ENCODE data around the gene MAML2. TPM values are rescaled to one million over a fixed set of nuclear protein-coding genes. Genes with fewer than 3 reads are reported as not detected.
"Not testable (repeated sequence)": the region's sequence is repeated elsewhere in the genome, so short reads cannot be mapped to it uniquely, and the experiment has no call there.

MAML2 gene
- total RNA-seq, 1 experiment from 2014 or later = 28.3 TPM

GRCh38 chr11:96290031-96290430, 53.0 kb downstream of the MAML2 start:
- Histone ChIP-seq H3K79me2 (ENCODE audit: low read depth) (peaks cover 99% of the 10 kb centered on the region), H3K4me3 (no peak overlapping the region), H3K36me3 (ENCODE audit: low read depth) (0 out of 2 replicates have a peak, but pooled peaks cover 25% of the 10 kb centered on the region), H3K9me2 (ENCODE audit: insufficient read depth) (no peaks in the 10 kb centered on the region), H3F3A (ENCODE audit: insufficient read depth, low read depth) (no peaks in the 10 kb centered on the region; the same call in 1 of the 2 replicates), H3K4me2 (no peak overlapping the region), H3K4me1 (replicated peaks; ENCODE audit: insufficient read depth) (no peaks in the 10 kb centered on the region), H2AFZ (no peak overlapping the region), H3K9me3 (ENCODE audit: insufficient read depth, low read depth) (0 out of 2 replicates have a peak, but pooled peaks cover 2% of the 10 kb centered on the region), H4K20me1 (ENCODE audit: insufficient read depth) (no peaks in the 10 kb centered on the region), H3K27ac (peak overlapping the region; percentile 1; the same call in 1 of the 2 replicates), H3K27me3 (ENCODE audit: insufficient read depth, low read depth) (no peaks in the 10 kb centered on the region)
- ChIA-PET POLR2A (ENCODE audit: unreplicated experiment) (interaction anchor here (0.7 kb wide), 1 partner anchor 122 kb away, joined by 5 read pairs; no protein-coding TSS in a partner anchor), CTCF (interaction anchor here (0.7 kb wide), 1 partner anchor 130 kb away, joined by 3 read pairs; no protein-coding TSS in a partner anchor)
- BruUV-seq (replicated peaks) = no TSS peak
- intact Hi-C loops (cut with micrococcal nuclease; ENCODE audit: unreplicated experiment) = no loop called here
- no peak for TF ChIP-seq EZH2 (IDR thresholded peaks at IDR 0.05; ENCODE audit: low read depth)
- TF ChIP-seq CTCF (conservative IDR thresholded peaks at IDR 0.05) = no peak
- DNase-seq = no peak

- Histone ChIP-seq H3K4me1 (replicated peaks; ENCODE audit: insufficient read depth) (no peaks in the 10 kb centered on the region), H3K4me2 (no peak overlapping the region), H3K27me3 (ENCODE audit: insufficient read depth, low read depth) (no peaks in the 10 kb centered on the region), H4K20me1 (ENCODE audit: insufficient read depth) (no peaks in the 10 kb centered on the region), H2AFZ (no peak overlapping the region), H3K79me2 (ENCODE audit: low read depth) (peaks cover 99% of the 10 kb centered on the region), H3K9me3 (ENCODE audit: insufficient read depth, low read depth) (peaks cover 5% of the 10 kb centered on the region; the same call in 1 of the 2 replicates), H3K4me3 (no peak overlapping the region), H3K9me2 (ENCODE audit: insufficient read depth) (no peaks in the 10 kb centered on the region), H3K36me3 (ENCODE audit: low read depth) (0 out of 2 replicates have a peak, but pooled peaks cover 25% of the 10 kb centered on the region), H3K27ac (no peak overlapping the region), H3F3A (ENCODE audit: insufficient read depth, low read depth) (peaks cover 5% of the 10 kb centered on the region; the same call in 1 of the 2 replicates)
- ChIA-PET CTCF (interaction anchor here (0.7 kb wide), 1 partner anchor 172 kb away, joined by 5 read pairs; no protein-coding TSS in a partner anchor), POLR2A (ENCODE audit: unreplicated experiment) (no interaction called here)
- DNase-seq = no peak
- TF ChIP-seq CTCF (conservative IDR thresholded peaks at IDR 0.05) (no peak), EZH2 (IDR thresholded peaks at IDR 0.05; ENCODE audit: low read depth) (no peak)
- intact Hi-C loops (cut with micrococcal nuclease; ENCODE audit: unreplicated experiment) = no loop called here
- no TSS peak for BruUV-seq (replicated peaks)
These were observed 54.1 kb downstream of the MAML2 start for GRCh38 chr11:96288915-96289314.

- DNase-seq = no peak
- no peaks in the 10 kb centered on the region for H3K4me1 ChIP-seq (replicated peaks; ENCODE audit: insufficient read depth)
- H3K79me2 ChIP-seq (ENCODE audit: low read depth) = peaks cover 99% of the 10 kb centered on the region
- no peak overlapping the region for H3K4me3 ChIP-seq
- no peak overlapping the region for H3K4me2 ChIP-seq
- no peak overlapping the region for H2AFZ ChIP-seq
- POLR2A ChIA-PET (ENCODE audit: unreplicated experiment) = interaction anchor here (0.6 kb wide), 1 partner anchor 77 kb away, joined by 3 read pairs; no protein-coding TSS in a partner anchor
- intact Hi-C loops (cut with micrococcal nuclease; ENCODE audit: unreplicated experiment) = no loop called here
- H3K36me3 ChIP-seq (ENCODE audit: low read depth) = 0 out of 2 replicates have a peak, but pooled peaks cover 18% of the 10 kb centered on the region
- no peaks in the 10 kb centered on the region for H4K20me1 ChIP-seq (ENCODE audit: insufficient read depth)
- H3K27ac ChIP-seq = no peak overlapping the region
- CTCF ChIA-PET = no interaction called here
- no peaks in the 10 kb centered on the region for H3K9me2 ChIP-seq (ENCODE audit: insufficient read depth)
- H3K27me3 ChIP-seq (ENCODE audit: insufficient read depth, low read depth) = no peaks in the 10 kb centered on the region
- BruUV-seq (replicated peaks) = no TSS peak
- H3K9me3 ChIP-seq (ENCODE audit: insufficient read depth, low read depth) = peaks cover 5% of the 10 kb centered on the region; the same call in 1 of the 2 replicates
- peaks cover 5% of the 10 kb centered on the region; the same call in 1 of the 2 replicates for H3F3A ChIP-seq (ENCODE audit: insufficient read depth, low read depth)
- TF ChIP-seq CTCF (conservative IDR thresholded peaks at IDR 0.05) (no peak), EZH2 (IDR thresholded peaks at IDR 0.05; ENCODE audit: low read depth) (no peak)
These were observed 55.1 kb downstream of the MAML2 start for GRCh38 chr11:96287822-96288439.

GRCh38 chr11:96285985-96286384, 57.0 kb downstream of the MAML2 start:
- intact Hi-C loops (cut with micrococcal nuclease; ENCODE audit: unreplicated experiment); H4K20me1 ChIP-seq (ENCODE audit: insufficient read depth); H3K4me3 ChIP-seq; H3F3A ChIP-seq (ENCODE audit: insufficient read depth, low read depth); H3K27ac ChIP-seq; DNase-seq; H2AFZ ChIP-seq; H3K27me3 ChIP-seq (ENCODE audit: insufficient read depth, low read depth); H3K4me1 ChIP-seq (replicated peaks; ENCODE audit: insufficient read depth); CTCF ChIA-PET; BruUV-seq (replicated peaks); H3K9me3 ChIP-seq (ENCODE audit: insufficient read depth, low read depth); H3K9me2 ChIP-seq (ENCODE audit: insufficient read depth); H3K4me2 ChIP-seq; H3K36me3 ChIP-seq (ENCODE audit: low read depth): not testable (repeated sequence)
- POLR2A ChIA-PET (ENCODE audit: unreplicated experiment) = interaction anchor here (0.6 kb wide), 1 partner anchor 57 kb away, joined by 26 read pairs; the partner anchor contains the start of gene MAML2
- peaks cover 97% of the 10 kb centered on the region for H3K79me2 ChIP-seq (ENCODE audit: low read depth)

Data from PC-9 (cell line).